Measurements from ENCODE around the gene PRRC2C.
"Not testable (repeated sequence)": the region's sequence is repeated elsewhere in the genome, so short reads cannot be mapped to it uniquely, and the experiment has no call there.

PRRC2C gene

GRCh38 chr1:171500803-171501202 is 15.5 kb downstream of the PRRC2C start:
- DNase-seq (ENCODE audit: low spot score) = no peak

- DNase-seq (ENCODE audit: low spot score) = no peak
These were observed 16.1 kb downstream of the PRRC2C start for GRCh38 chr1:171501305-171502024.

GRCh38 chr1:171506525-171507304 is 21.4 kb downstream of the PRRC2C start:
- DNase-seq (ENCODE audit: low spot score) = no peak

- no peak for DNase-seq (ENCODE audit: low spot score)
These were observed 22.1 kb downstream of the PRRC2C start for GRCh38 chr1:171507435-171507834.

- no peak for DNase-seq (ENCODE audit: low spot score)
These were observed 23.9 kb downstream of the PRRC2C start for GRCh38 chr1:171509191-171509590.

GRCh38 chr1:171513743-171514142 is 28.4 kb downstream of the PRRC2C start:
- no peak for DNase-seq (ENCODE audit: low spot score)

GRCh38 chr1:171515299-171515698 is 30.0 kb downstream of the PRRC2C start:
- DNase-seq (ENCODE audit: low spot score) = no peak

- DNase-seq (ENCODE audit: low spot score) = no peak
These were observed 30.4 kb downstream of the PRRC2C start for GRCh38 chr1:171515741-171516140.

GRCh38 chr1:171521567-171521966 is 36.2 kb downstream of the PRRC2C start:
- DNase-seq (ENCODE audit: low spot score) = no peak

- no peak for DNase-seq (ENCODE audit: low spot score)
These were observed 45.3 kb downstream of the PRRC2C start for GRCh38 chr1:171530676-171531075.

GRCh38 chr1:171532520-171532919 is 47.2 kb downstream of the PRRC2C start:
- DNase-seq (ENCODE audit: low spot score) = no peak

GRCh38 chr1:171545523-171545922 is 60.2 kb downstream of the PRRC2C start:
- no peak for DNase-seq (ENCODE audit: low spot score)

GRCh38 chr1:171550050-171550449 is 64.7 kb downstream of the PRRC2C start:
- DNase-seq (ENCODE audit: low spot score) = no peak

GRCh38 chr1:171550598-171551100 is 65.3 kb downstream of the PRRC2C start:
- not testable (repeated sequence) for DNase-seq (ENCODE audit: low spot score)

- DNase-seq (ENCODE audit: low spot score) = not testable (repeated sequence)
These were observed 68.6 kb downstream of the PRRC2C start for GRCh38 chr1:171553960-171554359.

GRCh38 chr1:171563675-171564074 is 78.3 kb downstream of the PRRC2C start:
- no peak for DNase-seq (ENCODE audit: low spot score)

GRCh38 chr1:171566467-171566866 is 81.1 kb downstream of the PRRC2C start:
- no peak for DNase-seq (ENCODE audit: low spot score)

- DNase-seq (ENCODE audit: low spot score) = no peak
These were observed 85.0 kb downstream of the PRRC2C start for GRCh38 chr1:171570295-171570694.

GRCh38 chr1:171576144-171576543 is 90.8 kb downstream of the PRRC2C start:
- DNase-seq (ENCODE audit: low spot score) = no peak

- DNase-seq (ENCODE audit: low spot score) = no peak
These were observed 95.9 kb downstream of the PRRC2C start for GRCh38 chr1:171581226-171581625.

GRCh38 chr1:171581766-171582165 is 96.4 kb downstream of the PRRC2C start:
- DNase-seq (ENCODE audit: low spot score) = no peak

- no peak for DNase-seq (ENCODE audit: low spot score)
These were observed 97.3 kb downstream of the PRRC2C start for GRCh38 chr1:171582589-171582988.

GRCh38 chr1:171583591-171584201 is 98.4 kb downstream of the PRRC2C start:
- no peak for DNase-seq (ENCODE audit: low spot score)

Measured in left forelimb (tissue), 1 donor.